Left ventricle myocardium superior (tissue), 1 donor: Measurements from ENCODE around the gene SLC5A12. TPM values are rescaled to one million over a fixed set of nuclear protein-coding genes. Genes with fewer than 3 reads are reported as not detected.

Source experiments
- ATAC-seq: fragments of 200-7000 bp; cut with Tn5 transposase; one replicate; pipeline ENCODE4 v1.9.1; 2020; ENCODE audit warnings: mild to moderate bottlenecking, moderate library complexity
- DNase-seq: peaks from one replicate; pipeline ENCODE4 v3.0.0-alpha.2; 2020
- intact Hi-C: fragments of 100-400 bp; cut with micrococcal nuclease; formaldehyde crosslinking; loops from one replicate; pipeline ENCODE4 v1.11.0; 2022
- long read RNA-seq: library from polyadenylated mRNA; unstranded; transcript quantifications from one replicate; pipeline ENCODE4 v2.0.0, GENCODE V29; 2021
- total RNA-seq: library from RNA; stranded (reverse); fragmentation: NEBNext Ultra II Directional; extraction: Animal tissue kit (Norgen Biotek cat#: 25700); gene quantifications from one replicate; pipeline ENCODE4 v1.2.1, GENCODE V29; 2021
- donor health status: DM: no; HTN: yes; CAD: no; lungs with severe emphysema.

Gene SLC5A12, protein sequence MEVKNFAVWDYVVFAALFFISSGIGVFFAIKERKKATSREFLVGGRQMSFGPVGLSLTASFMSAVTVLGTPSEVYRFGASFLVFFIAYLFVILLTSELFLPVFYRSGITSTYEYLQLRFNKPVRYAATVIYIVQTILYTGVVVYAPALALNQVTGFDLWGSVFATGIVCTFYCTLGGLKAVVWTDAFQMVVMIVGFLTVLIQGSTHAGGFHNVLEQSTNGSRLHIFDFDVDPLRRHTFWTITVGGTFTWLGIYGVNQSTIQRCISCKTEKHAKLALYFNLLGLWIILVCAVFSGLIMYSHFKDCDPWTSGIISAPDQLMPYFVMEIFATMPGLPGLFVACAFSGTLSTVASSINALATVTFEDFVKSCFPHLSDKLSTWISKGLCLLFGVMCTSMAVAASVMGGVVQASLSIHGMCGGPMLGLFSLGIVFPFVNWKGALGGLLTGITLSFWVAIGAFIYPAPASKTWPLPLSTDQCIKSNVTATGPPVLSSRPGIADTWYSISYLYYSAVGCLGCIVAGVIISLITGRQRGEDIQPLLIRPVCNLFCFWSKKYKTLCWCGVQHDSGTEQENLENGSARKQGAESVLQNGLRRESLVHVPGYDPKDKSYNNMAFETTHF
- not detected for total RNA-seq
- long read RNA-seq: 0 reads

DNA sequence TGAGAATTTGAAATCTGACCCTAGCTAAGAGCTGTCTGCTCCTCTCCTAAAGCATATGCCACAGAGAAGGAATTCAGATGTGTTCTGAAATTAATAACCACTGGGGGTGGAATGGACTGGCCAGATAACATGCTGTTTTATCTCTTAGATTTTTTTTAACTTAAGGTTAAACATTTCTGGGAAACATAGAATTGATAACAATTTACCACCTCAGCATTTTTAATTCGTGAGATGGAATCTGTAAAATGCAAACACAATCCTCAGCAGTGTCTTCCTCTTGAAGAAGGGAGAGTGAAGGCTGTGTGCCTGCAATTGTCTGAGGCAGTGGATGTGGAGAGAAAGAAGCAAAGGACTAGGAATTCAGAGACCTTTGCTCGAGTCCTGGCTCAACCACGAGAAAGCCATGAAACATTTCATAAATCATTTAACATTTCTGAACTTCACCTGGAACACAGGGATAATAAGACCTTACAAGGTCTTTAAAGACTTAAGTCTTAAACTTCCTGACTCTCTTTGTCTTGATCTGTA, at the start of gene SLC5A12:
SLC5A12 (minus strand) TSS at position 113 of the 528 bp plus-strand sequence. CDS start 346 bp downstream, outside the sequence.
- DNase-seq (no peak), ATAC-seq (no peak)
- intact Hi-C loops: no loop called here

DNA sequence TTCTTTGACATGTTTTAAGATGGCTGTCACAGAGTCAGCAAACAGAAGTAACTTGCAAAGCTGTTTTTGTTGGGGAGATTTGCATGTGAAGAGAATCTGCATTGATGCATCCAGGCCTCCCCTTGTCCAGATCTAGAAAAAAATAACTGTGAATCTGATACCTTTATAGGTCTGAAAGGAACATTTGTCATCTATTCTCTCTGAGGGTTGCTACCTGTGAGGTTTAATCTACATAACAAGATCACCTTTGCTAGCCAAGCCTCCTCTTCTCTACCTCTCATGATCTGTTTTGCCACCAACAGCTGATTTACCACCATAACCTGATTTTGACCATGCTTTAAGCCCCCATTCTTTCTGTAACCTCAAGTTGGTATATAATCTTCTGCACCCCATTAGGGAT, 47.2 kb upstream of the SLC5A12 start:
- no peak for DNase-seq
- no peak for ATAC-seq
- intact Hi-C loops: no loop called here

DNA sequence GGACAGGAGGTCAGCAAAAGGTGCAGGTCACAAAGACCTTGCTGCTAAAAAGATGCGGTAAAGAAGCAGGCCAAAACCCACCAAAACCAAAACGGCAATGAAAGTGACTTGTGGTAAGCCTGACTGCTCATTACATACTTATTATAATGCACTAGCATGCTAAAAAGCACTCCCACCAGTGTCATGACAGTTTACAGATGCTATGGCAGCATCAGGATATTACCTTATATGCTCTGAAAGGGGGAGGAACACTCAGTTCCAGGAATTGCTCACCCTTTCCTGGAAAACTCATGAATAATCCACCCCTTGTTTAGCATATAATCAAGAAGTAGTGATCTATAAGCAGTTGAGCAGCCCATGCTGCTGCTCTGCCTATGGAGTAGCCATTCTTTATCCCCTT, 45.2 kb upstream of the SLC5A12 start:
- DNase-seq (no peak), ATAC-seq (no peak)
- intact Hi-C loops: no loop called here

DNA sequence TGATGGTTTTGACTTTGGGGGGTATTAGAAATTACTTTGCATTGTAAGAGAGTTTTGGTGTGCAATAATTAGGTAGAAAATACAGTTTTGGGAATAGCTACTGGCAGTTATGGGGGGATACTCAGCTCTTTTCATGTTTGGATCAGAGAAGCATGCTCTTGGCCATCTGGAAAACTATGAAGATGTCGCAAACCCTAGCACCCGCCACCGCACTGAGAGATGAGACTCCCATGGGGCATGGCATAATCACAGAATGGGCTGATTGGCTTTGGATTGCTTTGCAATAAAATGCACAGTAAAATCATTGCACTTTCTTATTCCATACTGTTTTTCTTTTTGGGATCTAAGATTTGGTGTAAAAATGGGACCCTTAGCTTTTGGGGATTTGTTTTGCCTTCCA, 43.5 kb upstream of the SLC5A12 start:
- ATAC-seq: no peak
- intact Hi-C loops: no loop called here
- DNase-seq: no peak

DNA sequence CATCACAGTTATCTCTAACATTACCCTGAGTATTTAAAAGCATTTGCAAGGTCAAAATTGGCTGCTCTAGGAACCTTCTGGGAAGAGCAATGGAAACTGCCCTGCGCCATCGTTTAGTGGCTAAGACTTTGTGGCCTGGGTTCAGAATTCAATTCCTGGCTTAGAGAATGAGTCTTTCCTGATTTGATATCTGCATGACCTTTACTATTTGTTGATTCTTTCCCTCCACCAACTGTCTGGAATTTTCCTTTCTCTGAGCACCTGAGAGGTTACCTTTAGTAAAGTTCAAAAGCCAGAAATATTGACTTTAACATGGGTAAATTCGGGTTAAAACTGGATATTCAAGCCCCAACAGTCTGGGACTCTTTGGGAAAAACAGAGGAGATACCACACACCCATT, 43.0 kb upstream of the SLC5A12 start:
- intact Hi-C loops: no loop called here
- no peak for ATAC-seq

DNA sequence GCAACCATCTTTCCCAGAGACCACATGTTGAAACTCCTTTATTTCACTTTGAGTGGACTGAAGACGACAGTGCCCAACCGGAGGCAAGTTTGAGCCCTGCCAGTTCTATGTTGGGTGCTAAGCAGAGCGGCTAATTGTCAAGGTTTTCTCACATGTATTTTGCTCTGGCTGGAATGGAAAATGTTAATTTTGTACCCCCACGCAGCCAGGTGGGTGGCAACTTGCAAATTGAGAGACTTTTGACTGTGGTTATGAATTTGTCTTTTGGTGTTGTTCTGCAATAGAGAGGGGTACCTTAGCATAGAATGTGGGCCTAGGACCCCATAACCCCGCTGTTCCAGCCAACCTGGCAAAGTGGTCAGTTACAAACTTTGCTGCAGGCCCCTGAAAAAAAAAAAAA, 42.5 kb upstream of the SLC5A12 start:
- intact Hi-C loops: no loop called here
- DNase-seq: no peak
- ATAC-seq: no peak

More for the DNA sequence above, 43.0 kb upstream of the SLC5A12 start:
- DNase-seq: no peak

DNA sequence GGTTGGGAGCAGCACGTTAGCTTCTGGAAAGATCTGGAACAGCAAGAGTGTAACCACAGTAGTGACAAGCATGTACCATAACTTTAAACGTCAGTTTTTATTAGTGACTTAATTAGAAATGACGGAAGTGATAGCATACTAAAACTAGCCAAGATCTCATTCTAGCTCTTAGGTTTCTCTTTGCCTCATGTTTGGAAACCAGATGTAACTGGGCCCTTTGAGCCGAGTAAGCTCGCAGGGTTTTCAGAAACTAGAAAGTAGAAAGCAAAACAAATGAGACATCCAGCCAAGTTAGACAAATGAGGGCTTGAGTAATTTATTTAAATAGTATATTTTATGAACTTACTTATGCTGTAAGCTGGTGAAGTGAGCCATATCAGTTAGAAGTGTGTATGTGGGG, 40.2 kb upstream of the SLC5A12 start:
- intact Hi-C loops: no loop called here
- ATAC-seq: no peak
- no peak for DNase-seq

DNA sequence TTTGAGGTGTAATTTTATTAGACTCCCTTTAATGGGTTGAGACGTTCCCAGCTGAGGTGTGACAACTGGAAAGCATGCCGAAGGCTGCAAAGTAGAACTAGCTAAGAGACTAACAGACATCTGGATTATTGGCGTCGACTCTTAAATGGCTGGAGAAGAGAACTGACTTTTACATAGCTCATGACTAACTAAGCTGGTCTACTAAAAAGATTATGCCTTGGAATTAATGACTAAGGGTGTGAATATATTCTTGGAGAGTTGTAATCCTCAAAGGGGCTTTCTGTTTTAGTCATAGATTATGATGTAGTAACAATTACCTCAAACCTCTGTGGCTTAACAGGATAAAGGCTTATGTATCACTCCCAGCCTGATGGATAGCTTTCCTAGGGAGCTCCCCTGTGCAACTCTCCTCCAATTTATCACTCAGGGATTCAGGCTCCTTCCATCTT, 39.5 kb upstream of the SLC5A12 start:
- DNase-seq: no peak
- peak; percentile 70 for ATAC-seq
- intact Hi-C loops: no loop called here

DNA sequence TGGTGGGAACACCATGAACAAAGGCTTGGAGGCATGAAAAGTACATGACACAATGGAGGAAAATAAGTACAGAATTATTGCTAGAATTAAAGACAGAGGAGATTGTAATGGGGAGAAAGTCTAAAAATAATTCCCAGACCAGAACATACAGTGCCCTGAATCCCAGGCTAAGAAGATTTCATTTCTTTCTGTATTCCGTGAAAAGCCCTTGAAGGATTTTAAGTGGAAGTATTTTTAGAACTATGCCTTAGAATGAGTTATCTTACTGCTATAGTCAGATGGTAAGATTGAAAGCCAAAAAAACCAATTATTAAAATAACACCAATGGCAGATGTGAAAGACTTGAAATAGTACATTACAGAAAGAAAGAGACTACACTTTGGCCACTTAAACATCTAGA, 36.1 kb upstream of the SLC5A12 start:
- DNase-seq (no peak), ATAC-seq (no peak)
- intact Hi-C loops: no loop called here

DNA sequence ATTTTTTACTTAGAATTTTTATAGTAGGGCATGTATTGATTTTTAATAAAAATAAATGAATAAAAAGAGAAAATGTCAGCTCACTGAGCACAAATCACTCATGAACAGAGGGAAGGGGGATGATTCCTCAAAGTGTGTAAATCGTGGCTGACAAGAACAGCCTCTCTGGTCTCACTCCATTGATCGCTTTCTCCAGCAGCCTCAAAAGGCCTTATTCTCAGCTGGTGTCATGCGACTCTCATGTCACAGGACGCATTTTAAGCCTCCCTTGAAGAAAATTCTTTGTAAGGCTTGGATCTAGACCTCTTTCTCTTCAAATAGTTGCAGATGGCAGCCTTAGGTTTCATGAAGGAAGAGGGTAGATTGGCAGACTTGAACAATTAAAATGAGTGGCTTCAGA, 33.9 kb upstream of the SLC5A12 start:
- DNase-seq (no peak), ATAC-seq (no peak)
- intact Hi-C loops: no loop called here

DNA sequence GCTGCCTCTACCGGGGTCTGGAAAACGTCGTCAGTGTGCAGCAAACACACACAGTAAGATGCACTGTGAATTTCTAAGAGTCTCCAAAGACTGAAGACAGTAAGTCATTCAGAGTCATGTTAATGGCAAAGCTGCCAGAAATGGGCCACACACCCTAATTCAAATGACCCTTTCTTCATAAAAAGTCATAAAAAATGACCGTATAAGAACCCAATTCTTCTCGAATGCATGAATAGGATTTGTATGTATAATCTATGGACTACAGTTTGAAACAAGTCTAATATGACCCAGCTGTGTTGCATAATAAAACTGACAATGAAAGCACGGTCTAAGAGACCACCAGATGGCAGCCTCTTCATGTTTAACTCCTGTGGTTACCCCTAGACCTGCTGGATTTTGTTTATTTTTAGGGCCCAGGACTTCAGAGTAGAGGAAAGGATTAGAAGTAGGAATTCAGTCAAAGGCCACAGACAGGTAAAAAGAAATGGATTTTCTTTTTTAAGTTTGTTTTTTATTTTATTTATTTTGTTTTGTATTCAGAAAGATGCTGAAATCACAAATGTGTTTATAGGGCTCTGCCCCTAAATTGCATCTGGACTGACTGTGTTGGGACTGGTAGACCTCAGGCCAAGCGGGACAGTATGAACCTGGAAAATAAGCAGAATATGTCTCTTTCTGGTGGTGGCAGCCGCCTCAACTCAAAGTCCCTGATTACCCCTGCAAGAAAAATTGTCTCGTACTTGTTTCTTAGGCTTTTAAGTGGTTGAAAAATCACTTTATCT, 32.1 kb upstream of the SLC5A12 start:
- intact Hi-C loops: loop anchor here (5.0 kb wide), 1 partner anchor 403 kb away; no protein-coding TSS in a partner anchor
- peak; percentile 86 for ATAC-seq
- peak; percentile 30 for DNase-seq

DNA sequence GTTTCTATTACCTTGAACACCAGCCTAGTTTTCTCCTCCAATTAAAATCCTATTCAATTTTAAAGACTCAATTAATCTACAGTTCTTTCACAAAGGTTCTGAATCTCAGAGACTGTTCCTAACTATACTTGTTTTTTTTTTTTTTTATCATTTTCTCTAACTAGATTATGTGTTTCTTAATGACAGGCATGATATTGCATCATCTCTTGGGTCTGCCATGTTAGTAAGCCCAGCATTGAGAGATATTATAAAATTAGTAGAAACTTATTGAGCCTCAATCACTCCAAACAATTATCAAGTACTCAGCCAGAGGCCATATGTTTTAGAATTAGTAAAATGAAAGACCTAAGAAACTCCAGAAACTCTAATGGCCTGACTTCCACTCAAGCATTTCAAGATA, 28.1 kb upstream of the SLC5A12 start:
- intact Hi-C loops: loop anchor here (5.0 kb wide), 1 partner anchor 407 kb away; no protein-coding TSS in a partner anchor
- DNase-seq (no peak), ATAC-seq (no peak)

DNA sequence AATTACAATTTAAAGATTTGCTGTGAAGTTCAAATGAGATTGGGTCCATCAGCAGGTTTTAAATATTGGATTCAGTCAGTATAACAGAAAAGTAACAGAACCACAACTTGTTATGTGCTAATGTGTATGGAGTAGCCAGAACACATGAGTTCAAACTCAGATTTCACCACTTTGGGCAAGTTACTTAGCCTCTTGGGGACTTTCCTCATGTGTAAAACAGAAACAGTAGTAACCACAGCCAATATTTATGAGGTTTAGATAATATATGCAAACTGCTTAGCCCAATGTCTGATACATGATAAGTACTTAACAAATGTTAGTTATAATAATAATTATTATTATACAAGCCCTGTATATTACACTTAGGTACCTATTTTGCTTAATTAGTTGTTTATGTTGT, 21.8 kb upstream of the SLC5A12 start:
- intact Hi-C loops: no loop called here
- ATAC-seq (no peak), DNase-seq (no peak)

DNA sequence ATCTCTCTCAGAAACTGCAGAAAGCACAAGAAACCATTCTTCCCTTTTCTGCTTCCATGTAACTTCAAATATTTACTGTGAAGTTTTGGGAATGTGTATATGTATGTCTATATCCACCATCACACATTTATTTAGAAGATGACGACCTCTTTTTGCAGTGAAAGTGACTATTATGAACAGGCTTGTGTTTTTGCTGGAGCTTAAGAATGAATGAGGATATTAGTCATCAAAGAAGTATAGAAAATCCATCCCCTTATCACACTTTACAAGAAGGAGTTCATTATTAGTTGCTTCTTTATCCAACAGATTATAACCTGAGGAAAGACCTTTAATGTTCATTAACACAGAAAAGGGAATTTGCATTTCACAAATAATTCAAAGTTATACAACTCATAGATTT, 21.1 kb upstream of the SLC5A12 start:
- intact Hi-C loops: no loop called here

DNA sequence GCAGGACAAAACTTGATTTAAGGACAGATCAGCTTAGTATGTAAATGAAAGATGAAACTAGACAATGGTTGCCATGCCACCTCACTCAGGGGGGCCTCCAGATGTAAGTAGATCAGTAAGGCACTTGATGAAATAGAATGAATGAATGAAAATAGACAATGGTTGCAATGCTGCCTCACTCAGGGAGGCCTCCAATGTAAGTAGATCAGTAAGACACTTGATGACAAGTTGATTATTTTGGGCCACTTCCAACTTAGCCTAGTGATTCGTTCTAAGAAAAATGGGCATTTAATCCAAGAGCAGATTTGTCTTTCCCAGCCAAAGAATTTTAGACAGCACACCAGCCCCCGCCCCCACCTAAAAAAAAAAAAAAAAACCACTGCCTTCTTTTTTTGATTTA, 19.2 kb upstream of the SLC5A12 start:
- no peak for DNase-seq
- ATAC-seq: no peak
- intact Hi-C loops: no loop called here

More for the DNA sequence above, 21.1 kb upstream of the SLC5A12 start:
- ATAC-seq (no peak), DNase-seq (no peak)

DNA sequence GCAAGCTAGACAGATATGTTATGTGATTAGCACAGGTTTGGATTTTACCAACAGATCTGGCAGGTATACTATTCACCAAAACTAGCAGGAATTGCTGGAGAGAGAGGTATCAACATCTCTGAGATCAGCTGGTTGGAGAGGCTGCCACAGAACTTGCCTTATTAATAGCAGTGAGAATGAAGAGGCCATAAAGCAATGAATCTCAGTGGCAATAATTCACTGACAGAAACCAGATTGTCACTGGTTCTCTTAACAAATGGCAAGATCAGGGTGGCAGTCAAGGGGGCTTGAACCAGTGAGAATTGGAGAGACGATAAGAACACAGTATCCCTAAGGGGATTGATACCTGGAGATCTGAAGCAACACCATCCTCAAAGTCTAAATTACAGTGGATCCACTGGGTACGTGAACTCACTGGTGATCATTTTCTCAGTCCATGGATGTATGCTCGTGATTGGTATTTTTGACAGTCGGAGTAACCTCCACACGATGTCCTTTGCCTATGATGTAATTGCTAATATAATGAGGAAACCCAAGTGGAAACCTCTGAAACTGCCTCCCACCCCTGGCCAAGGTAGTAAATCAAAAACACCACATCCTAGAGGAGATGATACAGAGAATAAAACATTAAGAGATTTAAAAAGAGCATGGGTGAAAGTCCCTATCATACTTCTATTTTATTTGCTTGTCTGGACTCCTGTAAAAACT, 17.7 kb upstream of the SLC5A12 start:
- intact Hi-C loops: no loop called here
- DNase-seq: no peak
- no peak for ATAC-seq

DNA sequence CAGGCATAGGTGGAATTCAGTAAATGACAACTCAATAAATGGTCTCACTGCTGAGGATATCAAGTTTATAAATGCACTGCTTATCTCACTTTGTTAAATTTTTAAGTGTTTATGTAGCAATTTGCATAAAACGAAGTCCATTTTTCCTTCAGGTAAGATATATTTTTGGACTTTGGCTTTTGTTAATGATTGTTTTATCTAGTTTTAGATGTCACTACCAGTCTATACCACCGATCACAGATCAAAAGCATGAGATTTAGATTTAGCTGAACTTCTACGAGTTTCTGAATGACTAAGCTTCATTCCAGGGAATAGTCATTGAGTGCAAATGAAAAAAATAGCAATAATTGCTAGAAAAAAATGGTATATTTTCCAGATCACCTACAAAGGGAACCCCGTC, 12.8 kb upstream of the SLC5A12 start:
- DNase-seq (no peak), ATAC-seq (no peak)
- intact Hi-C loops: no loop called here

DNA sequence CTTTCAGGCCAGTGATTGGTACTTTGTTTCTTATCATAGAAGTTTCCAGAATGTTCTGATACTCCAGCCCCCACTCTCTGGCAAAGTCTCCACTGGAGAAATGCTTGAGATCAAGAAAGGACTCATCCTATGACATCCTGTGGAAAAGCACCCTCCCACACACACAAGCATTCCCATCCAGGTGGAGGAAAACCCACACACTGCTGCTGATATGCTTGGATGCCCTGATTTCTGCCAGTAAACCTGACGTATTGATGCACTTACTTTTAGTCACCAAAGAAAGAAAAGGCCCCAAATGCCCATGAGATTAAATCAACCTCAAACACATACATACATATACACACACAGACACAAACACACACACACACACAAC, 9.2 kb upstream of the SLC5A12 start:
- ATAC-seq (no peak), DNase-seq (no peak)
- intact Hi-C loops: no loop called here

DNA sequence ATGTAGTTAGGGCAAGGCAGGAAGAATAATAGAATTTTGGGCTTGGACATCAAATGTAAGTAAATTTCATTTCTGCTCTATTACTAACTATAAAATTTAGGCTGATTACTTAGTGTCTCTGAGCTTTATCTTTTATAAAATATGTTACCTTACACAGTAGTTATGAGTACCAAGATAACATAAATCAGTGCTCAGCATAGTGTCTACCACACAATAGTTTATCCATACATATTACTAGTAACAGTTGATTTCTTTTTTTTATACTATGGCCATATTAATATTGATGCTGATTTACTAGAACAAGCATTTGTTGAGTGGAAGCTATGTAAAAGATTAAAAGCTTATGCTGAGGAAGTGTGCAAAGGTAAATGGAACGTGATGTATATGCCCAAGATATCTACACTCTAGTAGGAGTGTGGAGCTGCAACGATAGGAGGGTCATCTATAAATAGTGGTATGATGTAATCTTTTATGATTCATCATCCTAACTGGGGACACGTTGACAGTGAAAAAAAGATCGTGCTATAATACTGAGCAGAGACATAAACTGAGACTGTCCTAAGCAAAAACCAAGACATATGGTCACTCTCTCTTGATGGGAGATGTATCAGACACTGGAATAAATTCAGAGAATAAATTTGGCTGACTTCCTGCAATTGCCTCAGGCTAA, 8.7 kb upstream of the SLC5A12 start:
- intact Hi-C loops: no loop called here
- no peak for DNase-seq

More for the DNA sequence above, 8.7 kb upstream of the SLC5A12 start:
- ATAC-seq: peak; percentile 90
